GM12878 (cell line): ENCODE measurements around the gene CCBE1. TPM values are rescaled to one million over a fixed set of nuclear protein-coding genes. Genes with fewer than 3 reads are reported as not detected.

ENCODE experiments used
- ATAC-seq: fragments of 200-7000 bp; cut with Tn5 transposase; 3 replicates; pipeline ENCODE4 v1.9.1; 2020; ENCODE audit warnings: mild to moderate bottlenecking, moderate library complexity
- BruUV-seq: library from RNA; stranded (reverse); fragments of 400-500 nt; replicated peaks from 2 replicates; lab custom pipeline; 2021; lab: Mats Ljungman, UMichigan
- CTCF ChIA-PET: fragments of 300-600 bp; sonication (Branson Sonifier 250); formaldehyde crosslinking; extraction: SDS; loops from one replicate; lab custom pipeline; 2021; ENCODE audit warnings: inconsistent platforms; lab: Yijun Ruan, JAX
- POLR2A ChIA-PET: fragments of 350-600 bp; formaldehyde crosslinking; extraction: SDS; loops from one replicate; lab custom pipeline; 2021; ENCODE audit warnings: inconsistent platforms; lab: Charles Lee
- RAD21 ChIA-PET: fragments of 300-600 bp; sonication (Branson Sonifier 250); formaldehyde crosslinking; loops from one replicate; lab custom pipeline; 2023; ENCODE audit warnings: antibody characterized with exemption; ENCODE audit not compliant: unreplicated experiment; lab: Charles Lee
- SMC1A ChIA-PET: fragments of 300-600 bp; sonication (Branson Sonifier 250); formaldehyde crosslinking; loops from one replicate; lab custom pipeline; 2023; ENCODE audit not compliant: unreplicated experiment, uncharacterized antibody; lab: Charles Lee
- DNase-seq: peaks from one replicate; pipeline ENCODE4 v3.0.0-alpha.2; 2011; ENCODE audit warnings: low read depth, low spot score
- FAIRE-seq: peaks from 3 replicates; lab custom pipeline; 2011; peaks lifted over from hg19 to GRCh38; lab: Jason Lieb, UNC
- H2AFZ ChIP-seq: 2 replicates; pipeline ENCODE4 v1.6.0; 2011; ENCODE audit warnings: low read depth, low read length, control low read depth; ENCODE audit not compliant: control insufficient read depth
- H3K27ac ChIP-seq: 2 replicates; pipeline ENCODE4 v1.5.1; 2011; ENCODE audit warnings: control low read depth; ENCODE audit not compliant: control insufficient read depth, insufficient read depth
- H3K27me3 ChIP-seq, 2 experiments: replicated peaks in 1 of 2; 2 replicates each; pipeline versions ENCODE4 v1.6.0 to v1.6.1; 2011; ENCODE audit warnings: low read length in 1 of 2; ENCODE audit not compliant: control insufficient read depth in 2 of 2, insufficient read depth in 2 of 2
- H3K36me3 ChIP-seq, 2 experiments: 2 replicates each; pipeline ENCODE4 v1.5.1; 2011; ENCODE audit warnings: low read length in 1 of 2; ENCODE audit not compliant: control insufficient read depth in 2 of 2, insufficient read depth in 2 of 2
- H3K4me1 ChIP-seq: 2 replicates; pipeline ENCODE4 v1.6.1; 2011; ENCODE audit warnings: mild to moderate bottlenecking, low read length, moderate library complexity, mixed read lengths; ENCODE audit not compliant: control insufficient read depth, insufficient read depth
- H3K4me2 ChIP-seq: 2 replicates; pipeline ENCODE4 v1.6.0; 2011; ENCODE audit warnings: control low read depth; ENCODE audit not compliant: control insufficient read depth, insufficient read depth
- H3K4me3 ChIP-seq: fragments of 200-600 bp; sonication (generic); 2 replicates; pipeline ENCODE4 v1.5.1; 2016
- H3K79me2 ChIP-seq: 2 replicates; pipeline ENCODE4 v1.6.0; 2011; ENCODE audit warnings: low read length; ENCODE audit not compliant: control insufficient read depth, insufficient read depth
- H3K9ac ChIP-seq: 2 replicates; pipeline ENCODE4 v1.8.0; 2011; ENCODE audit warnings: low read length, control low read depth, mixed read lengths; ENCODE audit not compliant: control insufficient read depth, insufficient read depth
- H3K9me3 ChIP-seq: replicated peaks from 3 replicates; pipeline ENCODE4 v1.5.1; 2011; ENCODE audit warnings: mild to moderate bottlenecking, low read length; ENCODE audit not compliant: control insufficient read depth, insufficient read depth
- H4K20me1 ChIP-seq: 2 replicates; pipeline ENCODE4 v1.6.0; 2011; ENCODE audit not compliant: control insufficient read depth, insufficient read depth
- ASH2L ChIP-seq: fragments of 300-600, 200-600 bp; sonication (generic); IDR thresholded peaks from 2 replicates; pipeline ENCODE4 v1.6.1; 2017; ENCODE audit warnings: low read depth, mild to moderate bottlenecking, borderline replicate concordance
- BCL11A ChIP-seq: IDR thresholded peaks from 2 replicates; pipeline ENCODE4 v1.6.1; 2011; ENCODE audit warnings: low read depth, low read length
- ETV6 ChIP-seq, 2 experiments: fragments of 450-650 bp in 1 of 2; IDR thresholded peaks in 1 of 2; conservative IDR thresholded peaks in 1 of 2; 2 replicates each; pipeline ENCODE4 v1.6.1; 2014; ENCODE audit warnings: antibody characterized with exemption in 1 of 2, borderline replicate concordance in 1 of 2, low read depth in 1 of 2, mild to moderate bottlenecking in 1 of 2, moderate library complexity in 1 of 2
- PKNOX1 ChIP-seq: fragments of 450-650 bp; IDR thresholded peaks from 2 replicates; pipeline ENCODE4 v1.6.1; 2016; ENCODE audit warnings: mild to moderate bottlenecking
- RBBP5 ChIP-seq: fragments of 200-600 bp; sonication (generic); conservative IDR thresholded peaks from 2 replicates; pipeline ENCODE4 v1.6.1; 2016
- TCF3 ChIP-seq: IDR thresholded peaks from 2 replicates; pipeline ENCODE4 v1.6.1; 2012; ENCODE audit warnings: low read depth, mild to moderate bottlenecking, low read length, borderline replicate concordance; ENCODE audit not compliant: insufficient read depth
- WGBS: methylation state at CpG from one replicate; pipeline ENCODE4 v1.1.6; 2016; ENCODE audit warnings: low lambda C conversion rate; ENCODE audit not compliant: insufficient replicate concordance, insufficient coverage; ENCODE audit errors: missing lambda C conversion rate; 5-methylcytosine and 5-hydroxymethylcytosine counted together
- in situ Hi-C: fragments of 300-500 bp; cut with MboI; formaldehyde crosslinking; loops from 9 replicates; pipeline ENCODE4 v1.14.3; 2018; ENCODE audit warnings: mixed read lengths
- intact Hi-C: fragments of 100-400 bp; cut with micrococcal nuclease; formaldehyde crosslinking; loops from one replicate; pipeline ENCODE4 v1.14.2; 2022; ENCODE audit not compliant: unreplicated experiment
- polyA plus RNA-seq, 11 experiments: library from polyadenylated mRNA; depleted of rRNA in 4 of 11; unstranded in 6 of 11; stranded (reverse) in 5 of 11; fragments of >200 nt; fragmentation: Nextera tagmentation in 4 of 11; fragmentation: Illumina TruSeq in 1 of 11; extraction: Ambion mirVana in 4 of 11; extraction: Trizol in 1 of 11; gene quantifications; 1 replicate in 1 of 11; 2 replicates in 10 of 11; pipeline versions ENCODE4 v1.2.1 to v1.2.3, GENCODE V29; 2011 to 2016; ENCODE audit warnings: inconsistent platforms in 2 of 11, missing spikeins in 2 of 11, low read depth in 1 of 11
- total RNA-seq, 4 experiments: library from RNA; depleted of rRNA in 3 of 4; stranded (reverse); fragments of >200 nt in 3 of 4; fragmentation: Illumina TruSeq in 1 of 4; extraction: Trizol in 1 of 4; gene quantifications; 2 replicates each; pipeline versions ENCODE4 v1.2.1 to v1.2.3, GENCODE V29; 2013 to 2021
- TF ChIP-seq, protein P1 (sequence below): fragments of 450-650 bp; IDR thresholded peaks from 2 replicates; pipeline ENCODE4 v1.6.1; 2016; ENCODE audit warnings: mild to moderate bottlenecking

CCBE1 gene
- total and polyA plus RNA-seq, 10 of the 15 experiments (the other 5 are each of a cell fraction or from before 2014, with no cell fraction given): 0.03 to 0.49 (median 0.04) TPM; not detected in 7

GRCh38 chr18:59655676-59656075 lies 41.5 kb downstream of the CCBE1 start:
- Histone ChIP-seq H3K9ac (no peak overlapping the region), H4K20me1 (no peaks in the 10 kb centered on the region), H3K79me2 (no peaks in the 10 kb centered on the region), H3K4me3 (no peak overlapping the region), H3K4me1 (no peaks in the 10 kb centered on the region), H3K27me3 (no peaks in the 10 kb centered on the region; a peak in 2 of 4 replicates), H3K9me3 (no peaks in the 10 kb centered on the region), H3K27ac (no peak overlapping the region), H3K36me3 (no peaks in the 10 kb centered on the region), H2AFZ (no peak overlapping the region), H3K4me2 (no peak overlapping the region)
- in situ Hi-C loops: no loop called here
- intact Hi-C loops: no loop called here
- BruUV-seq: no TSS peak
- ChIA-PET SMC1A (no interaction called here), POLR2A (no interaction called here), CTCF (no interaction called here), RAD21 (no interaction called here)
- FAIRE-seq (no peak), DNase-seq (no peak), ATAC-seq (no peak)
- 14% methylated on average over 2 of the region's 2 CpGs for WGBS
- TF ChIP-seq PKNOX1 (no peak), TCF3 (no peak), ETV6 (conservative IDR thresholded peaks at IDR 0.05 in 1 of 2, IDR thresholded peaks at IDR 0.05 in 1 of 2; ENCODE audit: borderline replicate concordance in 1 of 2, low read depth in 1 of 2) (no peak), BCL11A (no peak), RBBP5 (no peak), ASH2L (no peak)
- TF ChIP-seq, protein P1, sequence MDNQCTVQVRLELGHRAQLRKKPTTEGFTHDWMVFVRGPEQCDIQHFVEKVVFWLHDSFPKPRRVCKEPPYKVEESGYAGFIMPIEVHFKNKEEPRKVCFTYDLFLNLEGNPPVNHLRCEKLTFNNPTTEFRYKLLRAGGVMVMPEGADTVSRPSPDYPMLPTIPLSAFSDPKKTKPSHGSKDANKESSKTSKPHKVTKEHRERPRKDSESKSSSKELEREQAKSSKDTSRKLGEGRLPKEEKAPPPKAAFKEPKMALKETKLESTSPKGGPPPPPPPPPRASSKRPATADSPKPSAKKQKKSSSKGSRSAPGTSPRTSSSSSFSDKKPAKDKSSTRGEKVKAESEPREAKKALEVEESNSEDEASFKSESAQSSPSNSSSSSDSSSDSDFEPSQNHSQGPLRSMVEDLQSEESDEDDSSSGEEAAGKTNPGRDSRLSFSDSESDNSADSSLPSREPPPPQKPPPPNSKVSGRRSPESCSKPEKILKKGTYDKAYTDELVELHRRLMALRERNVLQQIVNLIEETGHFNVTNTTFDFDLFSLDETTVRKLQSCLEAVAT: no peak
